ENCODE measurements around the gene SEC22A. TPM values are rescaled to one million over a fixed set of nuclear protein-coding genes. Genes with fewer than 3 reads are reported as not detected.
"Not testable (repeated sequence)": the region's sequence is repeated elsewhere in the genome, so short reads cannot be mapped to it uniquely, and the experiment has no call there.

The SEC22A gene
- total and polyA plus RNA-seq, 12 donors, result 2.9 to 13.6 (median 10.0) TPM

GRCh38 chr3:123218990-123219389 lies 17.2 kb downstream of the SEC22A start:
- Histone ChIP-seq H3K27me3 (no peaks in the 10 kb centered on the region), H3K9me3 (no peaks in the 10 kb centered on the region), H3K4me1 (peaks cover 0 to 17% (median 9%) of the 10 kb centered on the region in 9 donors), H3K36me3 (peaks cover 0 to 38% (median 7%) of the 10 kb centered on the region in 9 donors), H3K4me3 (no peak overlapping the region), H3K27ac (no peak overlapping the region)
- no peak for TF ChIP-seq CTCF (IDR thresholded peaks at IDR 0.05)
- intact Hi-C loops (cut with DNase I), result no loop called here
- WGBS, 2 donors, result 67 to 80% methylated on average over 1 of the region's 1 CpG
- no peak for ATAC-seq
- DNase-seq, result no peak

GRCh38 chr3:123221369-123221768 lies 19.6 kb downstream of the SEC22A start:
- intact Hi-C loops (cut with DNase I); ATAC-seq: not testable (repeated sequence)
- WGBS, 2 donors, result 100% methylated on average over 3 to 4 of the region's 4 CpGs

GRCh38 chr3:123225016-123225415 lies 23.3 kb downstream of the SEC22A start:
- Histone ChIP-seq H3K9me3 (peaks cover 0 to 27% (median 12%) of the 10 kb centered on the region in 11 donors), H3K4me1 (no peaks in the 10 kb centered on the region), H3K27me3 (no peaks in the 10 kb centered on the region), H3K36me3 (peaks cover 0 to 68% (median 8%) of the 10 kb centered on the region in 9 donors), H3K4me3 (no peak overlapping the region), H3K27ac (no peak overlapping the region)
- DNase-seq (no peak), ATAC-seq (no peak)
- 58 to 75% methylated on average over 3 of the region's 3 CpGs for WGBS, 2 donors
- TF ChIP-seq CTCF (IDR thresholded peaks at IDR 0.05), result no peak
- intact Hi-C loops (cut with DNase I), result no loop called here

More at GRCh38 chr3:123221369-123221768, 19.6 kb downstream of the SEC22A start:
- peaks cover 0 to 17% (median 9%) of the 10 kb centered on the region in 9 donors for H3K4me1 ChIP-seq
- not testable (repeated sequence) for H3K4me3 ChIP-seq, H3K27ac ChIP-seq, DNase-seq, H3K27me3 ChIP-seq, H3K9me3 ChIP-seq
- peaks cover 0 to 46% (median 8%) of the 10 kb centered on the region in 9 donors for H3K36me3 ChIP-seq

GRCh38 chr3:123226549-123226948 lies 24.8 kb downstream of the SEC22A start:
- TF ChIP-seq CTCF (IDR thresholded peaks at IDR 0.05), result no peak
- intact Hi-C loops (cut with DNase I), result no loop called here
- no peaks in the 10 kb centered on the region for H3K4me1 ChIP-seq
- H3K27me3 ChIP-seq, result no peaks in the 10 kb centered on the region
- H3K36me3 ChIP-seq, result peaks cover 0 to 73% (median 8%) of the 10 kb centered on the region in 9 donors
- ATAC-seq (no peak), DNase-seq (no peak)
- no peak overlapping the region for H3K4me3 ChIP-seq
- no peak overlapping the region for H3K27ac ChIP-seq
- peaks cover 0 to 29% (median 12%) of the 10 kb centered on the region in 11 donors for H3K9me3 ChIP-seq

GRCh38 chr3:123229145-123229544 lies 27.4 kb downstream of the SEC22A start:
- DNase-seq (no peak), ATAC-seq (no peak)
- H3K27me3 ChIP-seq, result no peaks in the 10 kb centered on the region
- 100% methylated on average over 2 of the region's 2 CpGs for WGBS, 2 donors
- no peak overlapping the region for H3K27ac ChIP-seq
- H3K36me3 ChIP-seq, result peaks cover 0 to 86% (median 8%) of the 10 kb centered on the region in 9 donors
- TF ChIP-seq CTCF (IDR thresholded peaks at IDR 0.05), result no peak
- no peaks in the 10 kb centered on the region for H3K4me1 ChIP-seq
- intact Hi-C loops (cut with DNase I), result no loop called here
- H3K4me3 ChIP-seq, result no peak overlapping the region
- H3K9me3 ChIP-seq, result peaks cover 0 to 29% (median 12%) of the 10 kb centered on the region in 11 donors
